GM18505 (cell line): ENCODE results near the gene ELK3.

Source experiments
- ATAC-seq: cut with Tn5 transposase; IDR thresholded peaks from one replicate; pipeline ENCODE4 v1.9.1; 2021; ENCODE audit not compliant: unreplicated experiment
- POLR2A ChIP-seq: IDR thresholded peaks from 4 replicates; pipeline ENCODE4 v1.6.1; 2011; ENCODE audit warnings: borderline replicate concordance; ENCODE audit not compliant: insufficient read depth, insufficient read length; ENCODE audit errors: extremely low read depth

ELK3 gene

DNA sequence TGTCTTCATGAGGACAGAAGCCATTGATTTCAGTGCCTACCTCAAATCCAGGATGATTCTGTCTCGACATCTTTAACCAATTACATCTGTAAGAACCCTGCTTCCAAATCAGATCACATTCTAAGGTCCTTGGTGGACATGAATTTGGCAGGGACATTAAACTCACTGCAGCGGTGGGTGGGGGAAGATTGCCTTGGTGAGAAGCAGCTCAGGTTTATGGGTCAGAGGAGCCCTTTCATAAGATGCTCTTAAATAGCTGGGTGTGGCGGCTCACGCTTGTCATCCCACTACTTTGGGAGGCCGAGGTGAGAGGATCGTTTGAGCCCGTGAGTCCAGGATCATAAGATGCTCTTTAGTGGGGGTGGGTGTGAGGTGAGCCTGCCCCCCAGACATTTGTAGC, 42.9 kb downstream of the ELK3 start:
- no peak for ATAC-seq
- TF ChIP-seq POLR2A: no peak

DNA sequence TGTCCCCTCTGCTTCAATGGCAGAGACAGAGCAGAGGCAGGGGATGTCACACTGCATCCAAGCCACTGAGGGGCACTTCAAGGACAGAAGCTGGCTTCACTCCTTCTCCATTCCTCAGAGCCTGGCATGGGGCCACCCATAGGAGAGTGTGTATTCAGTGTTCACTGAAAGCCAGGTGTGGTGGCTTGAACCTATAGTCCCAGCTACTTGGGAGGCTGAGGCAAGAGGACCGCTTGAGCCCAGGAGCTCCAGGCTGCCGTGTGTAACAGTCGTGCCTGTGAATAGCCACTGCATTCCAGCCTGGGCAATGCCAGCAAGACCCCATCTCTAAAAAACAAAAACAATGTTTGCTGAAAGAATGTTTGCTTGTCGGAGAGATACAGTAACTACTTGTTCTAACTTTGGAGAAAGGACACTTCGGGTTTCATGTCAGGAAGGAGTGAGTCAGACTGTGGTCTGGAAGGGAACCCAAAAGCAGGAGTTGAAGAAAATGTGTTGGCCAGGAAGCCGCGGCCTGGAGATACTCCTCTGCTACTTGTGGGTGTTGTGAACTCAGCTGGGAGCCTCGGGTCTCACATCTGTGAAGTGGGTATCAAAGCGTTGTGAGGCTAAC, 43.4 kb downstream of the ELK3 start:
- no peak for ATAC-seq
- TF ChIP-seq POLR2A: no peak

DNA sequence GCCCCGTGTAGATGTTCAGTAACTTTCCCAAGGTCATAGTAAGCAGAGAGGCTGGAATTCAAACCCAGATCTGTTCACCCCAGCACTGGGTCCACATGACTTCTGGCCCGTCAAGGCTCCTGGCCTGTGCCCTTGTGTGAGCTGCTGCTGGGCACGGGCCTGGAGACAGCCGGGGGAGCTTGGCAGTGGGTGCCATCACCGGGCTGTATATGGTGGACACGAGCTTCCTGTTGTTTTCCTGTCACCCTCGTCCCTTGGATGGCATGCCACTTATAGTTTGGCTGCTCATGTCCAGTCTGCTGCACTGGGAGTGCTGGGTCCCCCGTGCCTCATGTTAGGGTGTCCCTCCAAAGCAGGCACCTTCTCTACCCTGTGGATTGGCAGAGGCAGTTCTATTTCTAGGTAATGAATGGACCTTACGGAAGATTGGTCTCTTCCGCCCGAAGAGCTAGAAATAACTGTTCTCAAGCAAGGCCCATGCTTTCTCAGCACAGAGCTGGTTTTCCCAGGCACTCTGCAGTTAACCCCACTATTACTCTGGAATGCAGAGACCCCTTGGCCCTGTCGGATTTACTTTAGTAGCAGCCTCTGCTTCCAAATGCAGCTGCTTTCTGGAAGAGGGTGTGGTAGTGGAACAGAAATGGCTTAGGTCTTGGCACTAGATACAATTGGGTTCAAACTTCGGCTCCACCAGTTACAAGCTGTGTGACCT, 44.3 kb downstream of the ELK3 start:
- TF ChIP-seq POLR2A: no peak
- ATAC-seq: no peak

- no peak for ATAC-seq
- no peak for TF ChIP-seq POLR2A
Observed at GRCh38 chr12:96239711-96240635, 45.8 kb downstream of the ELK3 start.

- ATAC-seq: no peak
- TF ChIP-seq POLR2A: no peak
Observed at GRCh38 chr12:96240656-96241055, 46.5 kb downstream of the ELK3 start.

GRCh38 chr12:96241431-96241830, 47.3 kb downstream of the ELK3 start:
- no peak for TF ChIP-seq POLR2A
- no peak for ATAC-seq

DNA sequence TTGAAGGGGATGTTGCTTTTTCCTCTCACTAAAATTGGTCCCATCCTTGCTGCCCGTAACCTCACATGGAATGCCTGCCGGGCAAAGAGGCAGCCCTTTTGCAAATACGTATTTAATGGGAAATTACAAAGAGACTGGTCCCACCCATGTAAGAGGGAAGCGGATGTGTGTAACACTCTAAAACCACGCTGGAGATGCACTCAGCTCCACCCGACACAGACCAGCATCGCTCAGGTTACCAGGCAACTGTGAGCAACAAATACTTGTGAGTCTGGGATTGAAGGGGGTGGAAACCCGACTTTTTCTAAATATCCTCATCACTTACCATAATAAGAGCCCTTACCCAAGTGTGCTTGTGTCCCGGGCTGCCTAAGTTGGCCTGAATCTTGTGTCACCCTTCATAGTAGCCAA, 47.7 kb downstream of the ELK3 start:
- no peak for TF ChIP-seq POLR2A
- ATAC-seq: no peak

DNA sequence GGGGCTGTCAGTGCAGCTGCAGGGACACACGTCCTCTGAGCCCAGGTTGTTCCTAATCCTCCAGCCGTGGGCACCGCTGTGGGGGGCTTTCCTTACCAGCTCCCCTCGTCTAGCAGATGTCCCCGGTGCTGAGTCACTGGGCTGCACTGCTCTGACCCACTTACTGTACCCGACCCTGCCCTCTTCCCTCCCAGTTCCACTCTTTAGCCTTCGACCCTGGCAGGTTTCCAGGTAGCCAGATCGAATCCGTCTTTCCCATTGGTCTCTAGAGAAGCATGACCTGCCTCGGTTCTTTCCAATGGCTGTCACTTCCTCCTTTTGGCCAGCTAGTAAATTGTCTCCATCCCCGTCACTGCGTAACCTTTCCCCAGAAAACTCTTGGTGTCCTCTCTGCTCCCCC, 48.4 kb downstream of the ELK3 start:
- no peak for ATAC-seq
- TF ChIP-seq POLR2A: no peak

DNA sequence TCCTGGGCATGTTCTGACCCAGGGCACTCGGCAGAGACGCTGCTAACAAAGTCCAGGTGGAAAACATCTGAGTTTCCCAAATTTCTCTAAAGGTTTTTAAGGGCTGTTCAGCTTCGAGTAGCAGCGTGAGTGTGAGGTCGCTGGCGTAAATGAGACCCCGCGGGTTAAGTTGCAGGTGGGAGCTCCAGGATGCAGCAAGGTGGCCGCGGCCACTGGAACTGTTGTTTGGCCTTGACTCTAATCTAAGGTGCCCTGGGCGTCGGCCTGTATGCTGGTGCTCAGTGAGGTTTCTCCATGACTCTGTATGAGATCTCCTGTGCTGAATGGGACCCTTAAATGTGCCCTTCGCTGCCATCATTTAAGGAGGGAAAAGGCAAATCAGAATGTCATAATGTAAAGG, 50.7 kb downstream of the ELK3 start:
- ATAC-seq: no peak
- no peak for TF ChIP-seq POLR2A

GRCh38 chr12:96246926-96247505, 52.8 kb downstream of the ELK3 start:
- ATAC-seq: no peak

GRCh38 chr12:96247563-96247962, 53.4 kb downstream of the ELK3 start:
- no peak for TF ChIP-seq POLR2A

More at GRCh38 chr12:96246926-96247505, 52.8 kb downstream of the ELK3 start:
- TF ChIP-seq POLR2A: no peak

GRCh38 chr12:96248136-96248931, 54.2 kb downstream of the ELK3 start:
- no peak for TF ChIP-seq POLR2A
- ATAC-seq: no peak

More at GRCh38 chr12:96247563-96247962, 53.4 kb downstream of the ELK3 start:
- ATAC-seq: no peak
